H9 (cell line): Measurements from ENCODE around the gene CCDC154. TPM values are rescaled to one million over a fixed set of nuclear protein-coding genes. Genes with fewer than 3 reads are reported as not detected.

Experiments used
- DNase-seq: peaks from one replicate; pipeline ENCODE4 v3.0.0-alpha.2; 2017
- H2AFZ ChIP-seq: one replicate; pipeline ENCODE4 v1.6.1; 2013; ENCODE audit warnings: mild to moderate bottlenecking, low read length, control low read depth, moderate library complexity
- H2AK5ac ChIP-seq: 2 replicates; pipeline ENCODE4 v1.6.1; 2013; ENCODE audit warnings: low read length, control low read depth, mixed read lengths; ENCODE audit not compliant: insufficient read length
- H2BK120ac ChIP-seq: one replicate; pipeline ENCODE4 v1.6.1; 2013; ENCODE audit warnings: low read depth, mild to moderate bottlenecking, low read length, control low read depth, inconsistent platforms; ENCODE audit not compliant: poor library complexity, severe bottlenecking
- H2BK12ac ChIP-seq: 2 replicates; pipeline ENCODE4 v1.6.1; 2013; ENCODE audit warnings: low read length, control low read depth, mixed read lengths, low read depth; ENCODE audit not compliant: insufficient read length
- H2BK15ac ChIP-seq: 2 replicates; pipeline ENCODE4 v1.6.1; 2013; ENCODE audit warnings: low read depth, low read length, control low read depth
- H2BK20ac ChIP-seq: one replicate; pipeline ENCODE4 v1.6.1; 2013; ENCODE audit warnings: low read depth, mild to moderate bottlenecking, low read length, control low read depth, inconsistent platforms; ENCODE audit not compliant: poor library complexity, severe bottlenecking
- H2BK5ac ChIP-seq: 2 replicates; pipeline ENCODE4 v1.6.1; 2013; ENCODE audit warnings: low read length, control low read depth, mixed read lengths; ENCODE audit not compliant: insufficient read length
- H3K14ac ChIP-seq: 2 replicates; pipeline ENCODE4 v1.6.1; 2013; ENCODE audit warnings: low read length, control low read depth; ENCODE audit not compliant: insufficient read depth
- H3K18ac ChIP-seq: 2 replicates; pipeline ENCODE4 v1.6.1; 2013; ENCODE audit warnings: low read depth, mild to moderate bottlenecking, mixed read lengths, low read length, control low read depth; ENCODE audit not compliant: insufficient read length
- H3K23ac ChIP-seq: 2 replicates; pipeline ENCODE4 v1.6.1; 2013; ENCODE audit warnings: low read length, control low read depth, mixed read lengths, low read depth; ENCODE audit not compliant: insufficient read length
- H3K23me2 ChIP-seq: 2 replicates; pipeline ENCODE4 v1.6.1; 2013; ENCODE audit warnings: low read depth, mild to moderate bottlenecking, mixed read lengths, low read length, control low read depth; ENCODE audit not compliant: insufficient read length, poor library complexity, severe bottlenecking
- H3K27ac ChIP-seq: 2 replicates; pipeline ENCODE4 v1.5.1; 2013; ENCODE audit warnings: low read length, control low read depth, mixed read lengths, low read depth; ENCODE audit not compliant: insufficient read length
- H3K27me3 ChIP-seq: 2 replicates; pipeline ENCODE4 v1.6.1; 2013; ENCODE audit warnings: low read length, control low read depth, inconsistent platforms; ENCODE audit not compliant: insufficient read depth
- H3K4ac ChIP-seq: 2 replicates; pipeline ENCODE4 v1.6.1; 2013; ENCODE audit warnings: low read depth, mild to moderate bottlenecking, control low read depth, inconsistent platforms, low read length, moderate library complexity
- H3K4me1 ChIP-seq: 2 replicates; pipeline ENCODE4 v1.6.1; 2013; ENCODE audit warnings: low read length, control low read depth, inconsistent platforms; ENCODE audit not compliant: insufficient read depth
- H3K4me2 ChIP-seq: 2 replicates; pipeline ENCODE4 v1.6.1; 2013; ENCODE audit warnings: low read length, control low read depth, mixed read lengths; ENCODE audit not compliant: insufficient read length, insufficient read depth
- H3K56ac ChIP-seq: 2 replicates; pipeline ENCODE4 v1.6.1; 2013; ENCODE audit warnings: low read depth, mild to moderate bottlenecking, mixed read lengths, low read length, control low read depth; ENCODE audit not compliant: insufficient read length
- H3K79me1 ChIP-seq: 2 replicates; pipeline ENCODE4 v1.6.1; 2013; ENCODE audit warnings: low read depth, mild to moderate bottlenecking, moderate library complexity, low read length, control low read depth, inconsistent platforms; ENCODE audit not compliant: insufficient read depth, poor library complexity, severe bottlenecking
- H3K79me2 ChIP-seq: 2 replicates; pipeline ENCODE4 v1.6.1; 2013; ENCODE audit warnings: low read length, control low read depth, inconsistent platforms; ENCODE audit not compliant: insufficient read depth
- H3K9ac ChIP-seq: 2 replicates; pipeline ENCODE4 v1.6.1; 2013; ENCODE audit warnings: low read length, control low read depth, mixed read lengths; ENCODE audit not compliant: insufficient read length; ENCODE audit errors: extremely low read depth
- H3K9me3 ChIP-seq: one replicate; pipeline ENCODE4 v1.6.1; 2013; ENCODE audit warnings: low read depth, low read length, inconsistent platforms; ENCODE audit not compliant: control insufficient read depth
- H3T11ph ChIP-seq: one replicate; pipeline ENCODE4 v1.6.1; 2013; ENCODE audit warnings: mild to moderate bottlenecking, low read length, control low read depth, inconsistent platforms
- H4K20me1 ChIP-seq: one replicate; pipeline ENCODE4 v1.6.1; 2013; ENCODE audit not compliant: control insufficient read depth, insufficient read length, insufficient read depth
- H4K5ac ChIP-seq: 2 replicates; pipeline ENCODE4 v1.6.1; 2013; ENCODE audit warnings: low read depth, mild to moderate bottlenecking, mixed read lengths, low read length, control low read depth; ENCODE audit not compliant: insufficient read length
- H4K8ac ChIP-seq: replicated peaks from 2 replicates; pipeline ENCODE4 v1.6.1; 2013; ENCODE audit warnings: low read length, control low read depth, mixed read lengths, low read depth; ENCODE audit not compliant: insufficient read length
- H4K91ac ChIP-seq: 2 replicates; pipeline ENCODE4 v1.6.1; 2013; ENCODE audit warnings: low read depth, mild to moderate bottlenecking, moderate library complexity, mixed read lengths, low read length, control low read depth; ENCODE audit not compliant: insufficient read length
- H3K27ac Mint-ChIP-seq, 3 experiments: 2 replicates in 2 of 3; 3 replicates in 1 of 3; pipeline ENCODE4 v1.8.0; 2020 to 2021; ENCODE audit warnings: mixed read lengths in 3 of 3, mild to moderate bottlenecking in 1 of 3, moderate library complexity in 1 of 3
- H3K27me3 Mint-ChIP-seq: 2 replicates; pipeline ENCODE4 v1.8.0; 2021; ENCODE audit warnings: low read depth, mild to moderate bottlenecking, moderate library complexity, mixed read lengths
- H3K36me3 Mint-ChIP-seq, 3 experiments: 2 replicates in 2 of 3; 3 replicates in 1 of 3; pipeline ENCODE4 v1.8.0; 2020 to 2021; ENCODE audit warnings: low read depth in 3 of 3, mixed read lengths in 3 of 3; ENCODE audit not compliant: insufficient read depth in 1 of 3
- H3K4me1 Mint-ChIP-seq, 2 experiments: 2 replicates each; pipeline ENCODE4 v1.8.0; 2020; ENCODE audit warnings: mixed read lengths in 2 of 2
- H3K4me3 Mint-ChIP-seq, 2 experiments: 2 replicates in 1 of 2; 3 replicates in 1 of 2; pipeline ENCODE4 v1.8.0; 2020 to 2021; ENCODE audit warnings: mild to moderate bottlenecking in 2 of 2, mixed read lengths in 2 of 2, moderate library complexity in 1 of 2
- H3K9me3 Mint-ChIP-seq, 2 experiments: 2 replicates in 1 of 2; 3 replicates in 1 of 2; pipeline ENCODE4 v1.8.0; 2020; ENCODE audit warnings: mild to moderate bottlenecking in 2 of 2, mixed read lengths in 2 of 2, moderate library complexity in 1 of 2
- CTCF ChIP-seq: fragments of 200-600 bp; sonication (generic); conservative IDR thresholded peaks from 3 replicates; pipeline ENCODE4 v1.8.0; 2021; ENCODE audit warnings: antibody characterized with exemption, mild to moderate bottlenecking
- WGBS: extraction: QIAGEN DNeasy Blood & Tissue Kit; methylation state at CpG from one replicate; pipeline ENCODE4 v1.1.7; 2013; ENCODE audit warnings: missing lambda C conversion rate, low lambda C conversion rate, mixed read lengths; ENCODE audit not compliant: insufficient read length; ENCODE audit errors: extremely low coverage; 5-methylcytosine and 5-hydroxymethylcytosine counted together
- total RNA-seq: library from RNA; stranded (reverse); gene quantifications from 2 replicates; pipeline ENCODE4 v1.2.1, GENCODE V29; 2021

CCDC154 gene
- total RNA-seq, 1 experiment from 2014 or later, result 1.3 TPM

- no peaks in the 10 kb centered on the region for H3K27me3 Mint-ChIP-seq
These were observed 13.3 kb upstream of the CCDC154 start for GRCh38 chr16:1457489-1458245.

More at GRCh38 chr16:1457489-1458245, 13.3 kb upstream of the CCDC154 start:
- H4K8ac ChIP-seq, result no peak overlapping the region
- no peak for DNase-seq
- H3K23ac ChIP-seq, result no peak overlapping the region
- WGBS, result no CpG with 5 or more reads among the region's 42 CpGs
- no peaks in the 10 kb centered on the region for H3K4me1 Mint-ChIP-seq
- no peak for TF ChIP-seq CTCF
- H2AK5ac ChIP-seq, result no peak overlapping the region
- no peak overlapping the region for H4K5ac ChIP-seq
- H3K27me3 ChIP-seq, result no peaks in the 10 kb centered on the region
- H2BK5ac ChIP-seq, result no peak overlapping the region
- H3K79me2 ChIP-seq, result no peaks in the 10 kb centered on the region
- no peak overlapping the region for H2BK12ac ChIP-seq
- H3K27ac Mint-ChIP-seq, result no peak overlapping the region
- no peak overlapping the region for H3K27ac ChIP-seq
- no peak overlapping the region for H3T11ph ChIP-seq
- no peaks in the 10 kb centered on the region for H4K20me1 ChIP-seq
- no peaks in the 10 kb centered on the region for H3K4me1 ChIP-seq
- H3K4ac ChIP-seq, result no peak overlapping the region
- peaks cover 2 to 30% (median 23%) of the 10 kb centered on the region in 3 experiments; a peak in 5 of 7 replicates for H3K36me3 Mint-ChIP-seq
- H2AFZ ChIP-seq, result no peak overlapping the region
- H3K4me2 ChIP-seq, result no peak overlapping the region
- no peaks in the 10 kb centered on the region for H3K23me2 ChIP-seq
- H3K56ac ChIP-seq, result no peak overlapping the region
- no peak overlapping the region for H3K14ac ChIP-seq
- no peak overlapping the region for H3K4me3 Mint-ChIP-seq
- H2BK15ac ChIP-seq, result no peak overlapping the region
- no peaks in the 10 kb centered on the region for H3K9me3 ChIP-seq
- no peak overlapping the region for H3K9ac ChIP-seq
- H2BK20ac ChIP-seq, result no peak overlapping the region
- H3K79me1 ChIP-seq, result no peaks in the 10 kb centered on the region
- H2BK120ac ChIP-seq, result no peak overlapping the region
- no peak overlapping the region for H3K18ac ChIP-seq
- H4K91ac ChIP-seq, result no peak overlapping the region
- no peaks in the 10 kb centered on the region for H3K9me3 Mint-ChIP-seq
